ENCODE measurements around the gene ANKRD60. TPM values are rescaled to one million over a fixed set of nuclear protein-coding genes. Genes with fewer than 3 reads are reported as not detected.
A peak's percentile ranks its signal among the peaks of the same experiment; 100 is the strongest.

ANKRD60 gene
- total RNA-seq, 2 experiments from 2014 or later = not detected

GRCh38 chr20:58192567-58192966 lies 35.9 kb downstream of the ANKRD60 start:
- peaks cover 8% of the 10 kb centered on the region for H3K27me3 Mint-ChIP-seq
- no peaks in the 10 kb centered on the region for H3K36me3 Mint-ChIP-seq (ENCODE audit: low read depth)
- POLR2A ChIA-PET = no interaction called here
- H3K9me3 Mint-ChIP-seq = peaks cover 3% of the 10 kb centered on the region
- no peaks in the 10 kb centered on the region for H3K4me1 Mint-ChIP-seq
- no peak overlapping the region for H3K4me3 Mint-ChIP-seq
- CTCF ChIA-PET = interaction anchor here (1.8 kb wide), 1 partner anchor 10 kb away, joined by 5 read pairs; no protein-coding TSS in a partner anchor
- peak; percentile 34 for DNase-seq
- H3K27ac Mint-ChIP-seq = no peak overlapping the region

DNA sequence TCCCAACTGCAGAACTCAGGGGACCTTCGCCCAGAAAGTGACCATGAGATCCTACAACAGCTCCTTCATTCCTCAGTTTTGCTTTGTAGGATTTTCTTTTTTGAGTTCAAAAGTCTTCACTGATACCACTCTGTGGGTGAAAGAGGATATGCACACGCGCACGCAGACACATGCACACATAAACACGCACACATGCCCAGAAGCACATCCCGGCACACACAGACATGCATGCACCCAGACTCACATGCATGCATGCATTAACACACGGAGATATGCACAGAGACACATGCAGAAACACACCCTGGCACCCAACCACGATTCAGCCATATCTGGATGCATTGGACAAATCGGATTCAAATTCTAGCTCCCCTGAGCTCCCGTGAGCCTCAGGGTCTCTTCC lies 36.4 kb downstream of the ANKRD60 start:
- Mint-ChIP-seq H3K27ac (no peak overlapping the region), H3K27me3 (peaks cover 8% of the 10 kb centered on the region), H3K9me3 (peaks cover 3% of the 10 kb centered on the region), H3K36me3 (ENCODE audit: low read depth) (no peaks in the 10 kb centered on the region), H3K4me3 (no peak overlapping the region), H3K4me1 (no peaks in the 10 kb centered on the region)
- ChIA-PET CTCF (interaction anchor here (1.0 to 1.8 kb wide), 2 partner anchors 10 to 11 kb away, joined by 3 to 5 read pairs; no protein-coding TSS in a partner anchor), POLR2A (no interaction called here)
- DNase-seq = no peak

GRCh38 chr20:58188527-58188926 lies 39.9 kb downstream of the ANKRD60 start:
- H3K27me3 Mint-ChIP-seq = peaks cover 10% of the 10 kb centered on the region
- H3K9me3 Mint-ChIP-seq = peaks cover 4% of the 10 kb centered on the region
- no peaks in the 10 kb centered on the region for H3K4me1 Mint-ChIP-seq
- H3K27ac Mint-ChIP-seq = no peak overlapping the region
- no peak overlapping the region for H3K4me3 Mint-ChIP-seq
- no peak for DNase-seq
- ChIA-PET POLR2A (no interaction called here), CTCF (no interaction called here)
- H3K36me3 Mint-ChIP-seq (ENCODE audit: low read depth) = no peaks in the 10 kb centered on the region

DNA sequence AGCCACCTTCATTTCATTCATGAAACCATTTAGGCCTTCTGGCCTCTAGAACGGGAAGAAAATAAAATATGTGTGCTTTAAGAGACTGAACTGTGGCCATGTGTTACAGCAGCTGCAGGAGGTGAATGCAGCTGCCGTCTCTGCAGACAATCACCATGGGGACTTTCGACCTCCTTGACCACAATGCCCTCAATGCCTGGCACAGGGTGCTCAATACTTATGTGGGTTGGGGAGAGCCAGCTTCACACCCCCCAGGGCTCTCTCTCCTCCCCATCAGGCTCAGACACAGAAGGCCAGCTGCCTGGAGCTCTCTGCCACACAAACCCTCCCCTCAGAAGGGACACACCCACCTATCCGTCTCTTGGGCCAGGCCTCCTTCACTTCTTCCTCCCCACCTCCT lies 43.5 kb downstream of the ANKRD60 start:
- Mint-ChIP-seq H3K27me3 (peaks cover 15% of the 10 kb centered on the region), H3K4me3 (no peak overlapping the region), H3K9me3 (peaks cover 4% of the 10 kb centered on the region), H3K4me1 (no peaks in the 10 kb centered on the region), H3K36me3 (ENCODE audit: low read depth) (no peaks in the 10 kb centered on the region), H3K27ac (no peak overlapping the region)
- ChIA-PET POLR2A (no interaction called here), CTCF (no interaction called here)
- DNase-seq = no peak

- Mint-ChIP-seq H3K9me3 (peaks cover 4% of the 10 kb centered on the region), H3K4me3 (no peak overlapping the region), H3K27ac (no peak overlapping the region), H3K4me1 (peaks cover 4% of the 10 kb centered on the region), H3K36me3 (ENCODE audit: low read depth) (no peaks in the 10 kb centered on the region), H3K27me3 (peaks cover 19% of the 10 kb centered on the region)
- CTCF ChIA-PET = no interaction called here
- DNase-seq = no peak
- POLR2A ChIA-PET = no interaction called here
These were observed 44.4 kb downstream of the ANKRD60 start for GRCh38 chr20:58184063-58184462.

GRCh38 chr20:58182521-58183140 lies 45.8 kb downstream of the ANKRD60 start:
- no peaks in the 10 kb centered on the region for H3K36me3 Mint-ChIP-seq (ENCODE audit: low read depth)
- no peak overlapping the region for H3K4me3 Mint-ChIP-seq
- DNase-seq = no peak
- peaks cover 18% of the 10 kb centered on the region for H3K27me3 Mint-ChIP-seq
- POLR2A ChIA-PET = no interaction called here
- H3K9me3 Mint-ChIP-seq = peaks cover 4% of the 10 kb centered on the region
- peaks cover 4% of the 10 kb centered on the region for H3K4me1 Mint-ChIP-seq
- no peak overlapping the region for H3K27ac Mint-ChIP-seq
- CTCF ChIA-PET = interaction anchor here (1.4 to 1.9 kb wide), 2 partner anchors 9 to 529 kb away, joined by 5 read pairs; no protein-coding TSS in a partner anchor

DNA sequence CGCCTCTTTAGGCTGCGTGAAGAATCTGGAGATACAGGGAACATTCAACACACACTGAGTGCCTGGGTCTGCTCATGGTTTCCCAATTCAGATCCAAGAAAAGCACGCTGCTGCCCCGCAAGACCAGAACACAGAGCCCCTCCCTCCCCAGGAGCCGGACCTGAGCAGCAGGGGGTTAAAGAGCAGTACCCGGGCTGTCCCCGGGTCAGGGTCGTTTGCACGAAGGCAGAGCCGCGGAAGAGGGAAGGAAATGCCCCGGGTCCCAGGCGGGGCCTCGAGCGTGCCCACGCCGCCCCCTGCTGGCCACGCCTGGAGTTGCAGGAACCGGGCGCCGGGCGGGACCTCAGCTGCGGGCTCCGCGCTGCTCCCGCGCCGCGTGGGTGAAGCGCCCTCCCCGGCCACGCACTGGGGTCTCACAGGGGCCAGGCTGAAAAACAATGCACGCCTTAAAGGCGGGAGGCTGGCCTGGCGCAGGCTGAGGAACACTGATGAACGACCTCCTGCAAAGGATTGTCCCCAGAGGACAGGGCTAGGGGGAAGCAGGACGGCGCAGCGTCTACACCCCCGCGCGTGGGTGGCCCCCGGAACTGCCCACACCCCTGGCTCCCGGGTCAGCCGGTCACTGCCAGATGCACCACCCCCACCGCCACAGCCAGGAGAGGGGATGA lies 48.9 kb downstream of the ANKRD60 start:
- no peak overlapping the region for H3K4me3 Mint-ChIP-seq
- H3K9me3 Mint-ChIP-seq = peaks cover 2% of the 10 kb centered on the region
- H3K27me3 Mint-ChIP-seq = peaks cover 16% of the 10 kb centered on the region
- H3K36me3 Mint-ChIP-seq (ENCODE audit: low read depth) = no peaks in the 10 kb centered on the region
- ChIA-PET POLR2A (no interaction called here), CTCF (interaction anchor here (0.6 to 2.1 kb wide), 13 partner anchors 10 to 585 kb away, joined by 3 to 10 read pairs (median 4); partner anchors contain the start of gene ZBP1)
- peak; percentile 66 for DNase-seq
- no peak overlapping the region for H3K27ac Mint-ChIP-seq
- H3K4me1 Mint-ChIP-seq = peaks cover 4% of the 10 kb centered on the region

DNA sequence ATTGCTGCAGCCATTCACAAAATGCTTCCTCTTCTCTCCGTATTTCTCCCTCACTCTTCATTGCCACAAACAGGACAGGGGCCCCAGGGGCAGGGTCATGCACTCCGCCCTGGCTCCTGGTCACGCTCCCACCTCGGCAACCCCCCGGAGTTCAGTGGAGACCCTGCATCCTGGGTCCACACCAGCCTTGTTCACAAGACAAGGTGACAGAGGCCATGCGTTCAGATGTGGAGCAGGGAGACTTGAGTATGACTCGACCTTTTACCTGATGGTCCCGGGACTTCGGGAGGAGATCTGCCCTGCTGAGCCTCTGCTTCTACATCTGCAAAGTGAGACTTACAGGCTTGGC lies 49.4 kb downstream of the ANKRD60 start:
- CTCF ChIA-PET = interaction anchor here (0.6 to 1.5 kb wide), 4 partner anchors 9 to 557 kb away, joined by 3 to 6 read pairs (median 3); no protein-coding TSS in a partner anchor
- H3K9me3 Mint-ChIP-seq = no peaks in the 10 kb centered on the region
- H3K4me1 Mint-ChIP-seq = peaks cover 4% of the 10 kb centered on the region

GRCh38 chr20:58177799-58178198 lies 50.7 kb downstream of the ANKRD60 start:
- Mint-ChIP-seq H3K9me3 (no peaks in the 10 kb centered on the region), H3K27me3 (peaks cover 16% of the 10 kb centered on the region), H3K27ac (no peak overlapping the region), H3K4me1 (peaks cover 4% of the 10 kb centered on the region), H3K36me3 (ENCODE audit: low read depth) (no peaks in the 10 kb centered on the region), H3K4me3 (no peak overlapping the region)
- ChIA-PET POLR2A (no interaction called here), CTCF (interaction anchor here (0.8 to 1.3 kb wide), 2 partner anchors 581 to 667 kb away, joined by 3 to 4 read pairs; no protein-coding TSS in a partner anchor)
- DNase-seq = no peak

More for the DNA sequence above, 49.4 kb downstream of the ANKRD60 start:
- DNase-seq = no peak
- Mint-ChIP-seq H3K27ac (no peak overlapping the region), H3K27me3 (peaks cover 16% of the 10 kb centered on the region), H3K36me3 (ENCODE audit: low read depth) (no peaks in the 10 kb centered on the region), H3K4me3 (no peak overlapping the region)
- POLR2A ChIA-PET = no interaction called here

DNA sequence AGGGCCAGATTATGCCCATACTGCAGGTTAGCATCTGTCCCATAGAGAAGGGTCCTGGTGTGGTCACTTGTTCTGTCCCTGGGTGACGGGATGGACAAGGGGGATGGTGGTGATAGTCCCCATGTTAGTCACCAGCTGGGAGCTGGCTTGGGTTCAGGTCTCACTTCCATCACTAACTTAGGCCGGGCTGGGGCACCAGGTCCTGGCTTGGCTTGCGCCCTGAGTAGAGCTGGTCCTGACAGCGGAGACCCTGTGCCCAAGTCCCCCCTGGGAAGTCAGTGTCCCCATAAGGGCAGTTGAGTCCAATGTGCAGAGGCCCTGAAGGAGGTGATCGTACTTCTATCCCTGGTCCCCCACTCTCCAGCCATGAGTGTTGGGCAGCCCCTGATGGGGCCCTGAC lies 52.6 kb downstream of the ANKRD60 start:
- Mint-ChIP-seq H3K9me3 (no peaks in the 10 kb centered on the region), H3K36me3 (ENCODE audit: low read depth) (no peaks in the 10 kb centered on the region), H3K27ac (no peak overlapping the region), H3K4me1 (peaks cover 4% of the 10 kb centered on the region), H3K4me3 (no peak overlapping the region), H3K27me3 (peaks cover 12% of the 10 kb centered on the region)
- ChIA-PET CTCF (no interaction called here), POLR2A (no interaction called here)
- DNase-seq = no peak

GRCh38 chr20:58175425-58175824 lies 53.0 kb downstream of the ANKRD60 start:
- no peak overlapping the region for H3K27ac Mint-ChIP-seq
- H3K27me3 Mint-ChIP-seq = peaks cover 10% of the 10 kb centered on the region
- DNase-seq = no peak
- no peaks in the 10 kb centered on the region for H3K9me3 Mint-ChIP-seq
- CTCF ChIA-PET = no interaction called here
- POLR2A ChIA-PET = no interaction called here
- H3K4me1 Mint-ChIP-seq = peaks cover 4% of the 10 kb centered on the region
- H3K36me3 Mint-ChIP-seq (ENCODE audit: low read depth) = no peaks in the 10 kb centered on the region
- no peak overlapping the region for H3K4me3 Mint-ChIP-seq

GRCh38 chr20:58174708-58175280 lies 53.7 kb downstream of the ANKRD60 start:
- H3K4me3 Mint-ChIP-seq = no peak overlapping the region
- POLR2A ChIA-PET = no interaction called here
- no peak overlapping the region for H3K27ac Mint-ChIP-seq

DNA sequence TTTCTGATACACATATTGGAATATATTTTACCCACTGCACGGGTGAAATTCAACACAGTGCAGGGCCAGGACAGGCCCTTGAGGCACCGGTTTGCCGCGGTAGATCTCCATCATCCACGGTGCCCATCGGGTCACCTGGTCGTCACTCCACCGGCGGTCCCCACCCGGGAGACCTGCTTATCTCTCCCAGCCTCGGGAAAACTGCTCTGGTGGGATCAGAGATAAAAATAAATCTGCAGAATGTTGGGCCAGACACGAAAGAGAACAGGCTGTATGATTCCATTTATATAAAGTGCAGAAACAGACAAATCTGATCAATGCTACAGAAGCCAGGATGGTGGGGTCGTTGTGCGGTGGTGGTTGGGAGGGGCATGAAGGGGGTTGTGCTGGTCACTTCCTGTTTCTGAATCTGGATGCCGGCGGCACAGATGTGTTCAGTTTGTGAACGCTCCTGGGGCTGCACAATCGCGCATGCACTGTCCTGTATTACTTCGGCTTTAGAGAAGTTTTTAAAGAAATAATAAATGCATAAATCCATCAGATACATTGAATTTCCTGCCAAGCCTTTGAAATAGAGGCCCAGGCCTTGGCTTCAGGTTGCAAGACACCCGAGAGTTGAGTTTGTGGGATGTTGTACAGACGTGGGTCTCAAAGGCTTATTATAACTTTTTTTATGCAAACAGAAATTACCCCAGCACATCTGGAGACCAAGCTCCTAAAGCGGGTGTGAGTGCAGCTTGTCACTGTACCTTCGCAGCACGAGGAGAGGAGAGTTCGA lies 54.3 kb downstream of the ANKRD60 start:
- DNase-seq = no peak
- POLR2A ChIA-PET = no interaction called here
- Mint-ChIP-seq H3K4me3 (no peak overlapping the region), H3K36me3 (ENCODE audit: low read depth) (no peaks in the 10 kb centered on the region), H3K27me3 (peaks cover 6% of the 10 kb centered on the region), H3K27ac (no peak overlapping the region), H3K9me3 (no peaks in the 10 kb centered on the region), H3K4me1 (no peaks in the 10 kb centered on the region)
- CTCF ChIA-PET = no interaction called here

More at GRCh38 chr20:58174708-58175280, 53.7 kb downstream of the ANKRD60 start:
- CTCF ChIA-PET = no interaction called here
- no peaks in the 10 kb centered on the region for H3K36me3 Mint-ChIP-seq (ENCODE audit: low read depth)
- DNase-seq = no peak
- peaks cover 9% of the 10 kb centered on the region for H3K27me3 Mint-ChIP-seq
- no peaks in the 10 kb centered on the region for H3K9me3 Mint-ChIP-seq
- peaks cover 3% of the 10 kb centered on the region for H3K4me1 Mint-ChIP-seq

Data from activated CD4-positive, alpha-beta memory T cell treated with anti-CD3 and anti-CD28 coated beads, Interleukin-2, amount 10 ng/mL, durations not matched to agents 7 days and 5 days (primary cell).